ENCODE data around the gene NUDT14. TPM values are rescaled to one million over a fixed set of nuclear protein-coding genes. Genes with fewer than 3 reads are reported as not detected.

NUDT14 gene
- total and polyA plus RNA-seq, 2 of the 4 experiments (the other 2 are of a cell fraction) = 5.6 to 9.3 TPM

DNA sequence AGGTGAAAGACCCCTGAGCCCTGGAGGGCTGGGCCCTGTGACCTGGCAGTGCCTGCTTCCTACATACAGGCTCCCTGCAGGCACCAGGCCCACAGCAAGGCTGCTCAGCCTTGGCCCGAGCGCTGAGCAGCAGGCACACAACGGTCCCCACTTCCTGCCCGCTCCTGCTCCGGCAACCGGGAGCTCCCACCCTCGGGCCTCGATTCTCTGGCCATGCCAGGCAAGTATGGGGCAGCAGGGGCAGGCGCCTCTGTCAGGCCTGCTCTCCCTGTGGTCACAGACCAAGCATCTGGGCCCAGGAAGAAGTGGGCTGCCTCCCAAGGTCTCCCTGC lies 30.6 kb upstream of the NUDT14 start:
- ATAC-seq (ENCODE audit: low read depth) (no peak), DNase-seq (no peak)
- H4K8ac ChIP-seq (ENCODE audit: low read depth in 2 of 2, low read length in 2 of 2) = no peak overlapping the region
- no peak overlapping the region for H2AK5ac ChIP-seq (ENCODE audit: low read depth, low read length)
- intact Hi-C loops (cut with micrococcal nuclease) (no loop called here), dilution Hi-C loops (cut with HindIII; ENCODE audit: low sequenced_read_pairs, unreplicated experiment) (no loop called here), in situ Hi-C loops (cut with MboI; ENCODE audit: low sequenced_read_pairs) (no loop called here)
- H3K56ac ChIP-seq (ENCODE audit: extremely low read depth, insufficient read depth, low read length) = no peak overlapping the region
- no peak overlapping the region for H3K23ac ChIP-seq (ENCODE audit: low read depth, low read length)
- H2AFZ ChIP-seq (replicated peaks; ENCODE audit: low read length, poor library complexity) = no peak overlapping the region
- peaks cover 14% of the 10 kb centered on the region for H4K20me1 ChIP-seq (ENCODE audit: insufficient read depth, low read length)
- ChIA-PET CTCF (no interaction called here), POLR2A (ENCODE audit: unreplicated experiment) (no interaction called here)
- H3K36me3 ChIP-seq (ENCODE audit: control insufficient read depth, insufficient read depth, low read length) = peaks cover 25% of the 10 kb centered on the region
- H2BK120ac ChIP-seq (ENCODE audit: low read depth, low read length) = no peak overlapping the region
- H3K4me2 ChIP-seq (ENCODE audit: low read depth, low read length) = no peak overlapping the region
- no peaks in the 10 kb centered on the region for H3K9me3 ChIP-seq (ENCODE audit: control insufficient read depth, insufficient read depth, low read length)
- no peak overlapping the region for H3K9ac ChIP-seq (ENCODE audit: low read depth, low read length)
- H3K18ac ChIP-seq (ENCODE audit: low read depth, low read length) = no peak overlapping the region
- no peak overlapping the region for H3K4me3 ChIP-seq (ENCODE audit: insufficient read depth, low read depth, low read length)
- no peak overlapping the region for H3K4ac ChIP-seq (ENCODE audit: low read depth, low read length)
- WGBS, 2 experiments (ENCODE audit: extremely low coverage in 2 of 2, insufficient read length in 1 of 2) = 96% methylated on average over 5 of the region's 9 CpGs; no CpG with 5 or more reads in 1 of the 2 experiments
- H2BK5ac ChIP-seq (ENCODE audit: low read depth, low read length, poor library complexity, severe bottlenecking) = no peak overlapping the region
- no peak overlapping the region for H2BK15ac ChIP-seq (ENCODE audit: low read depth, low read length)
- H3K9me1 ChIP-seq (ENCODE audit: insufficient read depth, low read length) = peaks cover 10% of the 10 kb centered on the region
- no peak overlapping the region for H4K91ac ChIP-seq (ENCODE audit: insufficient read depth, low read depth, low read length)
- TF ChIP-seq NFE2L2 (IDR thresholded peaks at IDR 0.05; ENCODE audit: low read depth, low read length) (no peak), CEBPB (IDR thresholded peaks at IDR 0.05; ENCODE audit: low read depth, low read length) (no peak), MAZ (IDR thresholded peaks at IDR 0.05; ENCODE audit: borderline replicate concordance, low read depth, low read length) (no peak), MAFK (IDR thresholded peaks at IDR 0.05; ENCODE audit: low read depth, low read length) (no peak), POLR2A (IDR thresholded peaks at IDR 0.05; ENCODE audit: low read depth, low read length) (no peak), BHLHE40 (IDR thresholded peaks at IDR 0.05; ENCODE audit: low read depth, low read length) (no peak), RCOR1 (IDR thresholded peaks at IDR 0.05; ENCODE audit: insufficient replicate concordance, low read length) (no peak), RAD21 (IDR thresholded peaks at IDR 0.05; ENCODE audit: low read length) (no peak), FOS (IDR thresholded peaks at IDR 0.05; ENCODE audit: low read depth, low read length) (no peak), SMC3 (IDR thresholded peaks at IDR 0.05; ENCODE audit: low read depth, low read length) (no peak), CHD1 (IDR thresholded peaks at IDR 0.05; ENCODE audit: low read depth, low read length) (no peak), MXI1 (IDR thresholded peaks at IDR 0.05; ENCODE audit: borderline replicate concordance, low read depth, low read length) (no peak), RFX5 (IDR thresholded peaks at IDR 0.05; ENCODE audit: low read depth, low read length) (no peak)
- TF ChIP-seq, protein P1, sequence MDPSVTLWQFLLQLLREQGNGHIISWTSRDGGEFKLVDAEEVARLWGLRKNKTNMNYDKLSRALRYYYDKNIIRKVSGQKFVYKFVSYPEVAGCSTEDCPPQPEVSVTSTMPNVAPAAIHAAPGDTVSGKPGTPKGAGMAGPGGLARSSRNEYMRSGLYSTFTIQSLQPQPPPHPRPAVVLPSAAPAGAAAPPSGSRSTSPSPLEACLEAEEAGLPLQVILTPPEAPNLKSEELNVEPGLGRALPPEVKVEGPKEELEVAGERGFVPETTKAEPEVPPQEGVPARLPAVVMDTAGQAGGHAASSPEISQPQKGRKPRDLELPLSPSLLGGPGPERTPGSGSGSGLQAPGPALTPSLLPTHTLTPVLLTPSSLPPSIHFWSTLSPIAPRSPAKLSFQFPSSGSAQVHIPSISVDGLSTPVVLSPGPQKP (IDR thresholded peaks at IDR 0.05; ENCODE audit: borderline replicate concordance, low read depth, low read length) = no peak
- TF ChIP-seq, protein P2, sequence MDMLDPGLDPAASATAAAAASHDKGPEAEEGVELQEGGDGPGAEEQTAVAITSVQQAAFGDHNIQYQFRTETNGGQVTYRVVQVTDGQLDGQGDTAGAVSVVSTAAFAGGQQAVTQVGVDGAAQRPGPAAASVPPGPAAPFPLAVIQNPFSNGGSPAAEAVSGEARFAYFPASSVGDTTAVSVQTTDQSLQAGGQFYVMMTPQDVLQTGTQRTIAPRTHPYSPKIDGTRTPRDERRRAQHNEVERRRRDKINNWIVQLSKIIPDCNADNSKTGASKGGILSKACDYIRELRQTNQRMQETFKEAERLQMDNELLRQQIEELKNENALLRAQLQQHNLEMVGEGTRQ (IDR thresholded peaks at IDR 0.05; ENCODE audit: low read depth, low read length) = no peak
- TF ChIP-seq, protein P3, sequence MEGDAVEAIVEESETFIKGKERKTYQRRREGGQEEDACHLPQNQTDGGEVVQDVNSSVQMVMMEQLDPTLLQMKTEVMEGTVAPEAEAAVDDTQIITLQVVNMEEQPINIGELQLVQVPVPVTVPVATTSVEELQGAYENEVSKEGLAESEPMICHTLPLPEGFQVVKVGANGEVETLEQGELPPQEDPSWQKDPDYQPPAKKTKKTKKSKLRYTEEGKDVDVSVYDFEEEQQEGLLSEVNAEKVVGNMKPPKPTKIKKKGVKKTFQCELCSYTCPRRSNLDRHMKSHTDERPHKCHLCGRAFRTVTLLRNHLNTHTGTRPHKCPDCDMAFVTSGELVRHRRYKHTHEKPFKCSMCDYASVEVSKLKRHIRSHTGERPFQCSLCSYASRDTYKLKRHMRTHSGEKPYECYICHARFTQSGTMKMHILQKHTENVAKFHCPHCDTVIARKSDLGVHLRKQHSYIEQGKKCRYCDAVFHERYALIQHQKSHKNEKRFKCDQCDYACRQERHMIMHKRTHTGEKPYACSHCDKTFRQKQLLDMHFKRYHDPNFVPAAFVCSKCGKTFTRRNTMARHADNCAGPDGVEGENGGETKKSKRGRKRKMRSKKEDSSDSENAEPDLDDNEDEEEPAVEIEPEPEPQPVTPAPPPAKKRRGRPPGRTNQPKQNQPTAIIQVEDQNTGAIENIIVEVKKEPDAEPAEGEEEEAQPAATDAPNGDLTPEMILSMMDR (conservative IDR thresholded peaks at IDR 0.05; ENCODE audit: low read depth, low read length) = no peak
- no peak overlapping the region for H2BK20ac ChIP-seq (ENCODE audit: low read depth, low read length)
- H3K79me1 ChIP-seq (ENCODE audit: low read depth in 1 of 2, low read length in 2 of 2) = peaks cover 9 to 14% of the 10 kb centered on the region in 2 experiments; a peak in 3 of 4 replicates
- no peak overlapping the region for H2AK9ac ChIP-seq (replicated peaks; ENCODE audit: low read depth, low read length, poor library complexity)
- H3K27me3 ChIP-seq (ENCODE audit: control insufficient read depth, insufficient read depth, low read length) = no peaks in the 10 kb centered on the region
- no peaks in the 10 kb centered on the region for H3K4me1 ChIP-seq (ENCODE audit: control insufficient read depth, insufficient read depth, low read length)
- no TSS peak for BruUV-seq (replicated peaks)
- H4K5ac ChIP-seq (ENCODE audit: low read depth, low read length) = no peak overlapping the region
- H3K27ac ChIP-seq (ENCODE audit: insufficient read depth, low read length) = no peak overlapping the region
- H3K14ac ChIP-seq (replicated peaks; ENCODE audit: low read depth, low read length) = no peak overlapping the region
